ENCODE results near the gene FLRT2. TPM values are rescaled to one million over a fixed set of nuclear protein-coding genes. Genes with fewer than 3 reads are reported as not detected.

FLRT2 gene
- total RNA-seq, 1 experiment from 2014 or later, result 13.2 TPM

GRCh38 chr14:85527006-85527405 lies 2.9 kb upstream of the FLRT2 start (continued):
- TF ChIP-seq ATF6 (CRISPR knock-in tag; IDR thresholded peaks at IDR 0.05) (no peak), NFATC4 (CRISPR knock-in tag; IDR thresholded peaks at IDR 0.05) (no peak), ESRRA (CRISPR knock-in tag; IDR thresholded peaks at IDR 0.05; ENCODE audit: borderline replicate concordance) (no peak), JUN (CRISPR knock-in tag; IDR thresholded peaks at IDR 0.05) (no peak), FOXK1 (CRISPR knock-in tag; IDR thresholded peaks at IDR 0.05) (no peak), PRDM15 (CRISPR knock-in tag; IDR thresholded peaks at IDR 0.05) (no peak), PREB (CRISPR knock-in tag; IDR thresholded peaks at IDR 0.05; ENCODE audit: borderline replicate concordance) (no peak), FOXP1 (CRISPR knock-in tag; IDR thresholded peaks at IDR 0.05; ENCODE audit: borderline replicate concordance) (no peak), ATF1 (CRISPR knock-in tag; IDR thresholded peaks at IDR 0.05) (no peak)

GRCh38 chr14:85527445-85528035 lies 2.4 kb upstream of the FLRT2 start:
- Mint-ChIP-seq H3K4me1 (peaks cover 52% of the 10 kb centered on the region), H3K4me3 (no peak overlapping the region), H3K27me3 (ENCODE audit: low read depth) (peaks cover 53% of the 10 kb centered on the region), H3K27ac (no peak overlapping the region), H3K36me3 (no peaks in the 10 kb centered on the region), H3K9me3 (no peaks in the 10 kb centered on the region)
- TF ChIP-seq MYBL2 (CRISPR knock-in tag; IDR thresholded peaks at IDR 0.05), result no peak
- no peak for TF ChIP-seq IRF1 (CRISPR knock-in tag; IDR thresholded peaks at IDR 0.05)
- no peak for TF ChIP-seq RELA (CRISPR knock-in tag; IDR thresholded peaks at IDR 0.05; ENCODE audit: borderline replicate concordance)
- TF ChIP-seq ETV6 (CRISPR knock-in tag; IDR thresholded peaks at IDR 0.05), result no peak
- TF ChIP-seq ZMAT4 (CRISPR knock-in tag; IDR thresholded peaks at IDR 0.05), result no peak
- ChIA-PET CTCF (interaction anchor here (1.3 kb wide), 1 partner anchor 86 kb away, joined by 3 read pairs; no protein-coding TSS in a partner anchor), POLR2A (no interaction called here)
- ATAC-seq (no peak), DNase-seq (ENCODE audit: low spot score) (no peak)
